HG03575 (cell line): Measurements from ENCODE around the gene LIN7B.

Experiments
- ATAC-seq: cut with Tn5 transposase; IDR thresholded peaks from one replicate; pipeline ENCODE4 v1.9.1; 2021; ENCODE audit not compliant: unreplicated experiment, insufficient number of reproducible peaks, low FRiP score; ENCODE audit errors: extremely low read depth

The LIN7B gene

GRCh38 chr19:49155005-49155819 is 41.0 kb downstream of the LIN7B start, which contains the start of gene HRC:
TSS of gene HRC (minus strand) at chr19:49155396. CDS start at chr19:49155237, 159 bp downstream.
- no peak for ATAC-seq

- ATAC-seq = no peak
These were observed 41.7 kb downstream of the LIN7B start for GRCh38 chr19:49155820-49156346.

GRCh38 chr19:49157445-49158224 is 43.5 kb downstream of the LIN7B start, which contains the start of gene TRPM4:
TSS of gene TRPM4 (plus strand) at chr19:49157792. CDS start at chr19:49157867, 75 bp downstream.
- ATAC-seq = no peak

GRCh38 chr19:49160450-49161189 is 46.5 kb downstream of the LIN7B start:
- ATAC-seq = no peak

- no peak for ATAC-seq
These were observed 47.8 kb downstream of the LIN7B start for GRCh38 chr19:49161987-49162386.

GRCh38 chr19:49165111-49165750 is 51.1 kb downstream of the LIN7B start:
- ATAC-seq = no peak

GRCh38 chr19:49165865-49166301 is 51.7 kb downstream of the LIN7B start:
- no peak for ATAC-seq

- no peak for ATAC-seq
These were observed 53.8 kb downstream of the LIN7B start for GRCh38 chr19:49167857-49168409.
